GM18508 (cell line): ENCODE data around the gene CALHM6.

Experiments
- ATAC-seq: cut with Tn5 transposase; IDR thresholded peaks from one replicate; pipeline ENCODE4 v1.9.1; 2021; ENCODE audit warnings: moderate number of reproducible peaks; ENCODE audit not compliant: insufficient read depth, unreplicated experiment

The CALHM6 gene

DNA sequence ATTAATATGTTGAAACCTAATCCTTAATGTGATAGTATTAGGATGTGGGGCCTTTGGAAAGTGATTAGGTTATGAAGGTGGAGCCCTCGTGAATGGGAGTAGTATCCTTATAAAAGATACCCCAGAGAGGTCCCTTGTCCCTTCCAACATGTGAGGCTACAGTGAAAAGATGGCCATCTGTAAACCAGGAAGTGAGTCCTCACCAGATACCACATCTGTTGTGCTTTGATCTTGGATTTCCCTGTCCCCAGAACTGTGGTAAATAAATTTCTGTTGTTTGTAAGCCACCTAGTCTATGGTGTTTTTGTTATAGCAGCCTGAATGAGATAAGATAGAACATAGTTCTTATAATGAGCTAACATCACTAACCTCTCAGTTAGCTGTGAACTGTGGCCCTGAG, 16.6 kb upstream of the CALHM6 start:
- ATAC-seq, result no peak

DNA sequence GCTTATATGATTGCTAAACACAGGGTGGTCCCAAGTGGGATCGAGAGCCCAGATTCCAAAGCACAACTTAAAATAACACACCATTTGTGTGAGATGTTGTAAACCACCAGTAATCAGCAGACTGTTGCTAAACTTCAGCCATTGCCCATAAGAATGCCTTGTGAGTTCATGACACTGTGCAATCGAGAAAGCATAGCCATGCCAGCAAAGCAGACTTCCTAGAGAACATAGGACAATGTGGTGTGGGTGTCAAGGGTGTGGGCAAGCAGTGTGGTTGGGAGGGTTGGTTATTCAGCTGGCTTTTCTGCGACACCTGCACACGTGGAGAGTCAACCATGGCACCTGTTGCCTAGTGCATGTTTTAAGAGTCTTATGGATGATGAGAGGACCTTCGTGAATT, 16.1 kb upstream of the CALHM6 start:
- no peak for ATAC-seq

DNA sequence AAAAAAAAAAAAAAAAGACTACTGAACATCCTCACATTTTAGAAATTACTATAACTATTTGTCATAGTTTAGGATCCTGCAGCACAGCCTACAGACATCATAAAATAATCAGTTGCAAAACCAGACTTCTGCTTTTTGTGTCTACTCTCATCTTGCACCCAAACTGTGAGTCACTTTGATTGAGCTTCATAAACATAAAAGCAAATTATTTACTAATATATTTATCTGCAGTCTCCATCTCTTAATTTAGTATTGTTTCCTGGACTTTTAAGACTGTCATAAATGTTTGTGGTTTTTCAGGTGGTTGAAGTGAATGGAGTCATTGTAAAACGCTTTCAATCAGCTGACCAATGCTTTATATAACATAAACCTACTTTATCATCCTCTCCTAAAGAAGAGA, 14.8 kb upstream of the CALHM6 start:
- ATAC-seq, result no peak

DNA sequence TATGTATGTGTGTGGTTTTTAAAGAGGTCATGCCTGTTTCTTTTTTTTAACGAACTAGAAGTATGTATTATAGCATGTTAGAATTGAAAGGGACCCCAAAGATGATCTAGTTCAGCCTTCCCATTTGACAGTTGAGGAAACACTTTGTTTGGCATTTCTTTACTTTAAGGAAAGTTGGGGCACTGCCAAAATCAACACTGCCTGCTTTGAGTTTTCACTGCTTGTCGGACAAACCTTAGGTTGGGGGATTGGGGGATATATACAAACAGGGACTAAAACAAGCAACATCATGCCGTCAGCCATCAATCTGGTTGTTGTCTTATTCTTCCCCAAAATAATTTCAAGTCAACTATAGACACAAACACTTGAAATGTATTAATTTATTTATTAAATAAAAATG, 14.1 kb upstream of the CALHM6 start:
- ATAC-seq, result no peak

DNA sequence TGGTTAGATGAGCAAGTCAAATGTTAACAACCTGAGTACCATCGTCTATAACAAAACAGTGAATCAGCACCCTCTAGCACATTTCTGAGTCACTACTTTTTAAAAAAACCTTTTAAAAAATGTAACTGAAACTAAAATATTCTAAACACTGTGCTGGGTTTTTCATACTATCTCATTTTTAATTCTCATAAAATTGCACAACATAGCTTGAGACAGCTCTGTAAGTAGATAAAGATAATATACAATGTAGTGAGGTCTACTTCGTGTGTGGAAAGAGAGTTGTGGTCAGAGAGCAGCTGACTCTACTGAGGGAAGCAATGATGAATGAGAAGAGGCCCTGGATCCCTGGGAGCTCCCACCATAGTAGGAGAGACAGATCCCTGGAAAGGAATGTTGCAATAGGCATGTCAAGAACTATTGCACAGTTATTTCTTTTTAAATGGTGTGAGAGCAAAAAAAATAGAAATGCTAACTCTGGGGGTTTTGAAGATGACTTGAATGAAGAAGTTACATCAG, 13.6 kb upstream of the CALHM6 start:
- ATAC-seq, result no peak

DNA sequence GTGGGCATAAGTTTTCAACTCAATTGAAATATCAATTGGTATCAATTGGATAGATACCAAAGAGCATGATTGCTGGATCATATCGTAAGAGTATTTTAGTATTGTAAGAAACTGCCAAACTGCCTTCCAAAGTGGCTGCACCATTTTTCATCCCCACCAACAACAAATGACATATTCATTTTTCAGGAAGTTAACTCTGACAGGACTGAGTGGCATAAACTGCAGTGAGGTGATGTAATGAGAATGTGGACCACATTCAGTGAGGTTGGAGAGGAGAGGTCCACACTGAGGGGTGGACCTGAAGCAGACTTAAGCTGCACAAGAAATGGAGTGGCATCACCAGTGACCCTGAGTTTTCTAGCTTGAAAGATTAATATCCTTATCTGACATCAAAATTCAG, 11.6 kb upstream of the CALHM6 start:
- no peak for ATAC-seq

DNA sequence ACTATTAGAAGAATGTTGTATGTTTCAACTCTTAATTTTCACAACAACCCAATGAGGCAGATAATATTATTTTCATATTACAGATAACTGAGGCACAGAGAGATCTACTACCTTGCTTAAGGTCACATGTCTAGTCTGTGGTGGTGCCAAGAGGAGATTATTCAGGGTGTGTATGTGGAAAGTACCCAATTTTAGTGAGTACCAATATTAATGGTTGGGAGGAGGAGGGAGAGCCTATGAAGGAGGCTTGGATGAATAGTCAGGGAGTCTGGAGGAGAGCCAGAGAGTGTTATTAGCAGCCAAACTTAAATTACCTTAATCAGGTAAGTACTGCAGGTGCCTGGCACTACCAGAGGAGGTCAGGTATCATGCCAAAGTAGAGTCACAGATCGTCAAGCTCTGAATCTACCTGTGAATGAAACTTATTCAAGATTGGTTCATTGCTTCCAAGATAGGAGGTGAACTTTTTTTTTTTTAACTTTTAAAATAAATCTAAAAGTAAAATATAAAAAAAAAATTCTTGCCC, 10.9 kb upstream of the CALHM6 start:
- no peak for ATAC-seq

DNA sequence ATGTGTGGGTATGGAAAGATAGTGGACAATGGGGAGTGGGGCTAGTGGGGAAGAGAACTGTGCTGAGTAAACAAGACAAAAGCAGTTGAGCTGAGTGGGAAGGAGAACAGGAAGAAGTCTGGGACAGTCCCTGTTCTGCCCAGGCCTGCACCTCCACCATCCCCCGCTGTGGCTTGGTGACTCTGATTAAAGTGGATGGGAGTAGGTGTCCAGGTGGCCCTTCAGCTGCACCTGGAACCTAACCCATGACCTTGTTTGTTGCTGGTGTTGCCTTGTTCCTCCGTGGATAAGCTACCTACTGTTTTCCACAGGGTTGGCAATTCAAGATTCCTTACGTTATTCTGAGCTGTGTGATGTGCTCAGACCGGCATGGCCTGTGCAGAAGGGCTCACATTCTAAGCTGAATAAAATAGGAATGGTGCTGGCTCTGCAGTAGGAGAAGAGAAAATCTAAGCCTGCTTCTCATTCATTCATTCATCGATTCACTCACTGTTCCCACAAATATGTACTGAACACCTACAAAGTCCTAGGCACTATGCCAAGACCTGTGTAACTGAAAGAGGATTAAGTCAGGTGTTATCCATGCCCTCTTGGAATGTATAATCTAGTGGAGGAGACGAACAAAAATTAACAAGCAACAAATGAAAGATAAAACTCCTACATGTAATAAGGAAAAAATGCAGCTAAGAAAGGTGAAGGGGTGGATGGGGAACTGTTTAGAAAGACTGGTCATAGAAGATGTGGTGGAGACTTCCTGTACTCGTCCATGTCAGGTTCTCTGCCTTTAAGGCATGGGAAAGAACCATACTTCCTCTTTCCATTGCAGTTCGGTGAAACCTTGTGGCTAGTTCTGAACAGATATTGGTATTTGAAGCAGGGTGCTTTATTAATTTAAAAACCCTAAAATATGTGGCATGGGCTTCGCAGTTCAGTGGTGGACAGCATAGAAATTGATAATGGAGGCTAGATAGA, 10.1 kb upstream of the CALHM6 start:
- peak; percentile 84 for ATAC-seq

DNA sequence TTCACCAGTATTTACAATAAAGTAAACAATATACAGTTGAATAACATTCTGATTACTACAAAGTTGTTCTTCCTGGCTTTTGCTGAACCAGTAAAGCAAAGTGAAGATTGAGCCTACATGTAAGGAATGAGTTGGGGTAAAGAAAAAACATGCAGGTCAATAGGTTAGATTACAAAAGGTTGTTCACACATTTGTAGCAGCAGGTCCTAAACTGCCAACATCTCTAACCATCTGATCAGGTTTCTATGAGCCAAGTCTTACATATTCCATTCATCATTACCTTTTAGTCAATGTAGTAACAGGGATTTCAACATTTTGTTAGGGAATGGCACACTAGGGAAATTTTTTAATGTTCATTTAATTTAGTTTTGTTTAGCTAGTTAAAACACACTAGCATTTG, 9.3 kb upstream of the CALHM6 start:
- ATAC-seq, result no peak

DNA sequence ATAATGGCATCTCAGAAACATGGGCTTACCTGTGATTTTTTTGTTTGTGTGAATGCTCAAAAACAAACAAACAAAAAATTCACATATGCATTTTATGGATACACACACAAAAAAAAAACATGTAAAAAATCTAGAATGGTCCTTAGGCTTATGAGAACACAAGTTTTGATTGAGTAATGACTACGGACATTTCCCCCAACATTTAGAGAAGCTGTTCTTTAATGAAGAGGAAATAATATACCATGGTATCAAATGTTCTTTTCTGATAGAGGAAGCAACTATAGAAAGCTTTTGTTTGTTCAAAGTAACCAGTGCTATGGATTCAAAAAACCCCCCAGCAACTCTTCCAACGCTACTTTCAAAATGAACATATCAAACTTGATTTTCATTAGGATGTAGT, 8.6 kb upstream of the CALHM6 start:
- ATAC-seq, result no peak

DNA sequence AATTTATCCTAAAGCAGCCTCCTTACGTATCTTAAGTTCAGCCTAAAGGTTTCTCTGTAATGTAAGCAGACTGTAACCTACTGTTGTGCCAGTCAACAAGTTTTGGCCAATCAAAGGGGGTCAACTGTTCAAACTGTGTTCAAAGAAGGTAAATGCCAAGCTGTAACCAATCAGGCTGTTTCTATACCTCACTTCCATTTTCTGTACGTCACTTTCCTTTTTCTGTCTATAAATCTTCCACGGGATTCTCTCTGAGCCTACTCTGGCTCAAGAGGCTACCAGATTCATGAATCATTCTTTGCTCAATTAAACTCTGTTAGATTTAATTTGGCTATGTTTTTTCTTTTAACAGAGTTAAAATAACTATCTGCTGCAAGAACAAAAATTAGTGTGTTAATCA, 5.1 kb upstream of the CALHM6 start:
- ATAC-seq, result no peak

DNA sequence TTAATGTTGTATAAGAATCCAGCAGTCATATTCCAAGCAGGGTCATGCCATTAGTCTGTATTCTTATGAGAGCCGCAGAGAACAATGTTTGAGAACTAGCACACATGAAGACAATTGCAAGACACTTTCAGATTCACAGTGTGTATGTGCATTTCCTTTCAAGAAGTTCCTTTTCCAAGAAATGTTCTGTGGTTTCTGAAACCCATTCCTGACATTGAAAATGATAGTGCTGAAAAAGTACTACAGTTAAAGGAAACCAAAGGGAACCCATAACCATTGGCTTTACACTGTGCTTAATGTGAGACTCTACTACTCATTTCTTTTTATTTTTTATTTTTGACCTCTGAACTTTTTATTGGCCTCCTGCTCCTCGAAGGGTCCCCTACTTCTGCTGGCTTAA, 4.2 kb upstream of the CALHM6 start:
- ATAC-seq, result no peak

DNA sequence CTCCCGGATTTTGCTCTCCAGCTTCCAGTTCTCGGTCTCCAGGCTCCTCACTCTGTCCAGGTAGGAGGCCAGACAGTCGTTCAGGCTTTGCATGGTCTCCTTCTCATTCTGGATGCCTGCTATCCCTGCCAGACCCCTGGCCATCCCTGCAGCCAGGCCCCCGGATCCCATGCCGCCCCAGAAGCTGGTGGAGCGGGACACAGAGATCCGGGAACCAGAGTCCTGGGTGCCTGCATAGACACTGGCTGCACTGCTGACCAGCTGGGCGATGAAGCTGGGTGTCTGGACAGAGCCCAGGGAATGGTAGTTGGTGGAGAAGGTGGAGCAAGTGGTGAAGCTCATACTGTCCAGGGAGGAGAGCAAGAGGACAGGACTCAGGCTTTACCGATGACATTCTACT, 2.9 kb upstream of the CALHM6 start:
- ATAC-seq, result no peak

DNA sequence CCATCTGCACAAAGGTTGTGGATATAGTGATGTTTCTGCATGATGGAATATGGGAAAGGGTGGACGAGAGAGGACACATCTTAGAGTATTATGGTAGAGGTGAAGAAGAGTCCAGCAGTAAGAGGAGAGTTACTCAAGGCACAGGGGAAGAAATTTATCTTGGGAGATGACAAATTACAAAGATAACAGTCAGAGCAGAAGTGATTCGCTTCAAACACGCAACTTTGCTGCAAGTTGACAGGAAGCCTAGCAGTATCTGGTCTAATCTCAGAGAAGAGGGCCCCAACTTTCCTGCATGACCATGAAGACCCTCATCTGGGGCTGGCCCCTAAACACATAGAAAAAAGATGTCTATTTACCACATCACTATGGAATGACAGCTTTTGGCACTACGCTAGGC, 1.2 kb upstream of the CALHM6 start:
- ATAC-seq, result no peak

DNA sequence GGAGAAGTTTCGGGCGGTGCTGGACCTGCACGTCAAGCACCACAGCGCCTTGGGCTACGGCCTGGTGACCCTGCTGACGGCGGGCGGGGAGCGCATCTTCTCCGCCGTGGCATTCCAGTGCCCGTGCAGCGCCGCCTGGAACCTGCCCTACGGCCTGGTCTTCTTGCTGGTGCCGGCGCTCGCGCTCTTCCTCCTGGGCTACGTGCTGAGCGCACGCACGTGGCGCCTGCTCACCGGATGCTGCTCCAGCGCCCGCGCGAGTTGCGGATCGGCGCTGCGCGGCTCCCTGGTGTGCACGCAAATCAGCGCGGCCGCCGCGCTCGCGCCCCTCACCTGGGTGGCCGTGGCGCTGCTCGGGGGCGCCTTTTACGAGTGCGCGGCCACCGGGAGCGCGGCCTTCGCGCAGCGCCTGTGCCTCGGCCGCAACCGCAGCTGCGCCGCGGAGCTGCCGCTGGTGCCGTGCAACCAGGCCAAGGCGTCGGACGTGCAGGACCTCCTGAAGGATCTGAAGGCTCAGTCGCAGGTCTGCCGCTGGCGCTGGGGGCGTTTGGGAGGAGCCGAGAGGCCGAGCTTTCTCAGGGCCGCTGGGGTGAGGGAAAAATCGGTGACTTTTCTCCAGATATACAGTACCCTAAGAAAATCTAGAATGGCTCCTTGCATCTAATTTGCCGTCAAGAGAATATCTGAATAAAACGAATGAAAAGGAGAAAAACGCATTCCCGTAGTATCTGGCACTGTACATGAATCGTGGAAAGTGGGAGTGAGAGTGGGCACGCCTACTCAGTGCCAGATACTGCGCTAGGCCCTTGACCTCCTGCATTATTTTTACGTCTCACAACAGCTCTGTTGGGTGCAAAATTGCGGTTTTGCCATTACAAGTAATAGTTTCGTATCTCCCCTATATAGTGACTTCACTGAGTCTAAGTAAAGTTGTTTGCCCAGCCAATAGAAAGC, 1.0 kb downstream of the CALHM6 start:
- ATAC-seq, result peak; percentile 36

DNA sequence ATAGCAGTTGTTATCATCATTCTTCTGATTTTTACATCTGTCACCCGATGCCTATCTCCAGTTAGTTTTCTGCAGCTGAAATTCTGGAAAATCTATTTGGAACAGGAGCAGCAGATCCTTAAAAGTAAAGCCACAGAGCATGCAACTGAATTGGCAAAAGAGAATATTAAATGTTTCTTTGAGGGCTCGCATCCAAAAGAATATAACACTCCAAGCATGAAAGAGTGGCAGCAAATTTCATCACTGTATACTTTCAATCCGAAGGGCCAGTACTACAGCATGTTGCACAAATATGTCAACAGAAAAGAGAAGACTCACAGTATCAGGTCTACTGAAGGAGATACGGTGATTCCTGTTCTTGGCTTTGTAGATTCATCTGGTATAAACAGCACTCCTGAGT, 2.1 kb downstream of the CALHM6 start:
- no peak for ATAC-seq

DNA sequence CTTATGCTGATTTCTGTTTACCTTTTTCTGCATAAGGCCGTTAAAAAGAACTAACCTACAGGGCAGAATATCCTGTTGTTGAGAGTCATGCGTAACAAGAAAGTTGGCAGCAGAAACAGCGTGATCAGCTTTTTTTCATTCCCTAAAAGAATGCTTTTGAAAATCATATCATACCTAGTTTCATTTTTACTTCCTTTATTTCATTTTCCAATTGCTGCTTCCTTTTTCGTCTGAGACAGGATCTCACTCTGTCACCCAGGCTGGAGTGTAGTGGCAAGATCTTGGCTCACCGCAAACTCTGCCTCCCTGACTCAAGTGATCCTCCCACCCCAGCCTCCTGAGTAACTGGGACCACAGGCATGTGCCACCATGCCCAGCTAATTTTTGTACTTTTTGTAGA, 4.1 kb downstream of the CALHM6 start:
- no peak for ATAC-seq

DNA sequence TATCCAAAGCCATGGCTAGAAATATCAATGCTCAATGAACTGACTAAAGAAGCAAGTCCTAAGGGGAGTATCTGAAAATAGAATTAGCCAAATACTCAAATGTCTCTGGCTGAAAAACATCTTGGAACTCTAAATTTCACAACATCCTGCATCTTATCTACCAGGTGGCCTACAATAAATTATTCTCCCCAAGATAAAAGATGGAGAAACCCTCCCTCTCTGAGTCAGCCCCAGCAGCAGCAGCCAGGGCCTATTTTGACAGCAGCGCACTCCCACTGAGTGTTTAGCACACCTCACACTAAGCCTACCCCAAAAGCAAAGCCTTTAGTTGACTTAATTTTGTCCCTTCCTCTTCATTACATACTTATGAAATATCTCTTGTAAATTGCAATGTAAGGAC, 5.9 kb downstream of the CALHM6 start:
- no peak for ATAC-seq

DNA sequence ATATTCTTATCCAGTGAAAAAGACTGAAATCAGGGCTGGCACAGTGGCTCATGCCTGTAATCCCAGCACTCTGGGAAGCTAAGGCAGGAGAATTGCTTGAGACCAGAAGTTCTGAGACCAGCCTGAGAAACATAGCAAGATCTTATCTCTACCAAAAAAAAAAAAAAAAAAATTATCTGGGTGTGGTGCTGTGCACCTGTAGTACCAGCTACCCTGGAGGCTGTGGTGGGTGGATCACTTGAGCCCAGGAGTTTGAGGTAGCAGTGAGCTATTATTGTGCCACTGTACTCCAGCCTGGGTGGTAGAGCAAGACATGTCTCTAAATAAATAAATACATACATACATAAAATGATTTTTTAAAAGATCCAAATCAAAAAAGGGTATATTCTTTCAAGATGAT, 6.3 kb downstream of the CALHM6 start:
- ATAC-seq, result no peak

DNA sequence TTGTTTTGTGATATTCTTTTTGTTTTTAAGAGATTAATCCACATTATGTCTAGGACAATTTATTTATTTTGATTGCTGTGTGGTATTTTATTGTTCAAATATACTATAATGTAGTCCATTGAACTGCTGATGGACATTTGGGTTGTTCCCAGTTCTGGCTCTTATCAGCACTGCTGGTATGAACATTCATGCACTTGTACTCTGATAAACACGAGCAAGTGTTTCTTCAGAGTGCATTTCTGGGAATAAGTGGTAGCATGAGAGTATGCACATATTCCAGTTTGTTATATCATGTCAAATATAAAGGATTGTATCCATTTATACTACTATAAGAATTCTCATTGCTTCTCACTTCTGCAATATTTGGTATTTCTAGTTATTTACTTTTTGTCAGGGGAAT, 7.1 kb downstream of the CALHM6 start:
- ATAC-seq, result no peak

DNA sequence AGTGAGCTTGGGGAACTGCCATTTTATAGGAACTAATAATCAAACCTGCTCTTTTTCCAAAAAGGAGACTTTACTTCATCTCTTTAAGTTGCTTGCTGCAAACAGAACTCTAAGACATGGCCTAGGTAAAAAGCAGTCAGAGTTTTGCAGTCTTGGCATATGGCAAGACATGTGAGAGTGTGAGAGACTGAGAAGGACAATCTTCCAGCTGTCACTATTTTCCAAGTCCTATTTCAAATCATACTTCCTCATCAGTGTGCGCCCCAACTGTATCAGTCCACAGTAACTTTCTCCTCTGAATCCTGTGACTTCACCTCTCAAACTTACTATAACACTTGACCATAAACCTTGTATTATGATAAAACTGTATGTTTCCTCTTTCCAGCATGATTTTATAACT, 10.4 kb downstream of the CALHM6 start:
- ATAC-seq, result no peak
